ENCODE measurements around the gene TESK1.

GRCh38 chr9:35639631-35640030, 34.6 kb downstream of the TESK1 start:
- TF ChIP-seq EZH2phosphoT487 (IDR thresholded peaks at IDR 0.05; ENCODE audit: insufficient read depth, low read depth) (no peak), EZH2 (IDR thresholded peaks at IDR 0.05; ENCODE audit: insufficient read depth, poor library complexity, severe bottlenecking) (no peak)

Data from GM23248 (cell line).